Gastrocnemius medialis (tissue), 4 donors: ENCODE results near the gene MERTK.

Experiments used
- POLR2A ChIP-seq, 2 donors: fragments of 450-650 bp; IDR thresholded peaks; one replicate each; pipeline ENCODE4 v1.6.1; 2017; ENCODE audit warnings: antibody characterized with exemption in 2 of 2, mild to moderate bottlenecking in 2 of 2, moderate library complexity in 2 of 2
- TF ChIP-seq, protein P1 (sequence below), 5 experiments: fragments of 450-650 bp in 3 of 5; fragments of 200-600 bp in 2 of 5; sonication (generic) in 2 of 5; IDR thresholded peaks in 4 of 5; conservative IDR thresholded peaks in 1 of 5; 1 replicate in 4 of 5; 2 replicates in 1 of 5; pipeline ENCODE4 v1.5.1; 2016 to 2019; ENCODE audit warnings: antibody characterized with exemption in 5 of 5, mild to moderate bottlenecking in 3 of 5, moderate library complexity in 3 of 5

DNA sequence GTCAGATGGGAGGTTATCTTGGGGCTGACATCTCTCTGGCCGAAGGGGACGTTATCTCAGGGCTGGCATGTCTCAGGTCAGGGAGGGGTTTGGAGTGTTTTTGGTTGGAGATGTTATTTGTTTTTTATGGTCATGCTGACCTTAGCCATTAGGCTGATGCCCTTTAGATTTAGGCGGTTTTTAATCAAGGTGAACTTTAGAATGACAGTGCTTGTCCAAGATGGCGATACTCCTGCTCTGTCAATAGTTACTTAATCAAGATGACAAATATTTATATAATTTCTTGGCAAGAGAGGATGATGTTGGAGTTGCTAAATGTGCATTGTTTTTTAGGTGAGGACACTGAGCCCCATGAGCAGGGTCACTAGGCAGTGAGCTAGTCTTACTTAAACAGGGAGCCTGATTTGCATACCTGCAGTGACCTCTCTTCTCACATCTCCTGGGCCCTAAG lies 34.5 kb downstream of the MERTK start:
- TF ChIP-seq, protein P1, sequence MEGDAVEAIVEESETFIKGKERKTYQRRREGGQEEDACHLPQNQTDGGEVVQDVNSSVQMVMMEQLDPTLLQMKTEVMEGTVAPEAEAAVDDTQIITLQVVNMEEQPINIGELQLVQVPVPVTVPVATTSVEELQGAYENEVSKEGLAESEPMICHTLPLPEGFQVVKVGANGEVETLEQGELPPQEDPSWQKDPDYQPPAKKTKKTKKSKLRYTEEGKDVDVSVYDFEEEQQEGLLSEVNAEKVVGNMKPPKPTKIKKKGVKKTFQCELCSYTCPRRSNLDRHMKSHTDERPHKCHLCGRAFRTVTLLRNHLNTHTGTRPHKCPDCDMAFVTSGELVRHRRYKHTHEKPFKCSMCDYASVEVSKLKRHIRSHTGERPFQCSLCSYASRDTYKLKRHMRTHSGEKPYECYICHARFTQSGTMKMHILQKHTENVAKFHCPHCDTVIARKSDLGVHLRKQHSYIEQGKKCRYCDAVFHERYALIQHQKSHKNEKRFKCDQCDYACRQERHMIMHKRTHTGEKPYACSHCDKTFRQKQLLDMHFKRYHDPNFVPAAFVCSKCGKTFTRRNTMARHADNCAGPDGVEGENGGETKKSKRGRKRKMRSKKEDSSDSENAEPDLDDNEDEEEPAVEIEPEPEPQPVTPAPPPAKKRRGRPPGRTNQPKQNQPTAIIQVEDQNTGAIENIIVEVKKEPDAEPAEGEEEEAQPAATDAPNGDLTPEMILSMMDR (IDR thresholded peaks at IDR 0.05 in 4 of 5, conservative IDR thresholded peaks at IDR 0.05 in 1 of 5): no peak
- no peak for TF ChIP-seq POLR2A (IDR thresholded peaks at IDR 0.05)
